Esophagus squamous epithelium (tissue), 5 donors: ENCODE data around the gene ACAA2. TPM values are rescaled to one million over a fixed set of nuclear protein-coding genes. Genes with fewer than 3 reads are reported as not detected.

Source experiments
- DNase-seq: peaks from one replicate; lab custom pipeline; 2025; lab: John Stamatoyannopoulos, UW
- H3K27ac ChIP-seq, 4 donors: fragments of 200-600 bp; sonication (generic); one replicate each; pipeline ENCODE4 v1.5.1; 2016 to 2019; ENCODE audit warnings: mild to moderate bottlenecking in 1 of 4
- H3K27me3 ChIP-seq, 4 donors: fragments of 200-600 bp; sonication (generic); 1 replicate in 3 of 4; 2 replicates in 1 of 4; pipeline versions ENCODE4 v1.5.1 to v1.6.0; 2017 to 2021; ENCODE audit warnings: antibody characterized with exemption in 1 of 4
- H3K36me3 ChIP-seq, 3 donors: fragments of 200-600 bp; sonication (generic); one replicate each; pipeline ENCODE4 v1.5.1; 2016 to 2019
- H3K4me1 ChIP-seq, 3 donors: fragments of 200-600 bp; sonication (generic); one replicate each; pipeline ENCODE4 v1.5.1; 2017 to 2019
- H3K4me3 ChIP-seq, 4 donors: fragments of 200-600 bp; sonication (generic); 1 replicate in 3 of 4; 2 replicates in 1 of 4; pipeline ENCODE4 v1.5.1; 2016 to 2019; ENCODE audit warnings: mild to moderate bottlenecking in 2 of 4, moderate library complexity in 1 of 4
- H3K9me3 ChIP-seq, 3 donors: fragments of 200-600 bp; sonication (generic); one replicate each; pipeline ENCODE4 v1.5.1; 2016 to 2019
- POLR2A ChIP-seq, 4 donors: fragments of 450-650 bp; IDR thresholded peaks; one replicate each; pipeline ENCODE4 v1.6.1; 2017; ENCODE audit warnings: antibody characterized with exemption in 4 of 4, mild to moderate bottlenecking in 4 of 4, moderate library complexity in 3 of 4
- WGBS, 2 donors: methylation state at CpG; one replicate each; pipeline ENCODE4 v1.1.5; 2018; 5-methylcytosine and 5-hydroxymethylcytosine counted together
- intact Hi-C: fragments of 100-400 bp; cut with DNase I; formaldehyde crosslinking; loops from one replicate; pipeline ENCODE4 v1.15.0; 2022
- total RNA-seq, 4 donors: library from RNA; depleted of rRNA; stranded (reverse); fragments of >200 nt; gene quantifications; one replicate each; pipeline ENCODE4 v1.1.0, GENCODE V29; 2016
- TF ChIP-seq, protein P1 (sequence below), 6 experiments: fragments of 450-650 bp in 4 of 6; fragments of 200-600 bp in 2 of 6; sonication (generic) in 2 of 6; IDR thresholded peaks; one replicate each; pipeline ENCODE4 v1.5.1; 2016 to 2019; ENCODE audit warnings: antibody characterized with exemption in 6 of 6, mild to moderate bottlenecking in 4 of 6, moderate library complexity in 4 of 6
- donor health status: DM: yes; HTN: yes; CAD: no.

Gene ACAA2
- total RNA-seq, 4 donors from 2014 or later, result 6.8 to 43.6 (median 15.9) TPM

GRCh38 chr18:49849331-49850217 is 36.2 kb upstream of the ACAA2 start:
- 51 to 54% methylated on average over 2 to 4 of the region's 14 CpGs for WGBS, 2 donors
- peaks cover 0 to 15% (median 10%) of the 10 kb centered on the region in 3 donors for H3K4me1 ChIP-seq
- H3K27ac ChIP-seq, result peak overlapping the region in 3 of 4 donors; percentile 70 to 85 (median 72)
- no peak overlapping the region for H3K4me3 ChIP-seq
- peaks cover 0 to 34% (median 0%) of the 10 kb centered on the region in 4 donors for H3K27me3 ChIP-seq
- H3K9me3 ChIP-seq, result no peaks in the 10 kb centered on the region
- intact Hi-C loops, result loop anchor here (10.0 kb wide), 1 partner anchor 335 kb away; no protein-coding TSS in a partner anchor
- no peak for DNase-seq
- H3K36me3 ChIP-seq, result peaks cover 0 to 49% (median 0%) of the 10 kb centered on the region in 3 donors
- TF ChIP-seq, protein P1, sequence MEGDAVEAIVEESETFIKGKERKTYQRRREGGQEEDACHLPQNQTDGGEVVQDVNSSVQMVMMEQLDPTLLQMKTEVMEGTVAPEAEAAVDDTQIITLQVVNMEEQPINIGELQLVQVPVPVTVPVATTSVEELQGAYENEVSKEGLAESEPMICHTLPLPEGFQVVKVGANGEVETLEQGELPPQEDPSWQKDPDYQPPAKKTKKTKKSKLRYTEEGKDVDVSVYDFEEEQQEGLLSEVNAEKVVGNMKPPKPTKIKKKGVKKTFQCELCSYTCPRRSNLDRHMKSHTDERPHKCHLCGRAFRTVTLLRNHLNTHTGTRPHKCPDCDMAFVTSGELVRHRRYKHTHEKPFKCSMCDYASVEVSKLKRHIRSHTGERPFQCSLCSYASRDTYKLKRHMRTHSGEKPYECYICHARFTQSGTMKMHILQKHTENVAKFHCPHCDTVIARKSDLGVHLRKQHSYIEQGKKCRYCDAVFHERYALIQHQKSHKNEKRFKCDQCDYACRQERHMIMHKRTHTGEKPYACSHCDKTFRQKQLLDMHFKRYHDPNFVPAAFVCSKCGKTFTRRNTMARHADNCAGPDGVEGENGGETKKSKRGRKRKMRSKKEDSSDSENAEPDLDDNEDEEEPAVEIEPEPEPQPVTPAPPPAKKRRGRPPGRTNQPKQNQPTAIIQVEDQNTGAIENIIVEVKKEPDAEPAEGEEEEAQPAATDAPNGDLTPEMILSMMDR (IDR thresholded peaks at IDR 0.05), result peak in 1 of 6 experiments; percentile 20
- no peak for TF ChIP-seq POLR2A (IDR thresholded peaks at IDR 0.05)

DNA sequence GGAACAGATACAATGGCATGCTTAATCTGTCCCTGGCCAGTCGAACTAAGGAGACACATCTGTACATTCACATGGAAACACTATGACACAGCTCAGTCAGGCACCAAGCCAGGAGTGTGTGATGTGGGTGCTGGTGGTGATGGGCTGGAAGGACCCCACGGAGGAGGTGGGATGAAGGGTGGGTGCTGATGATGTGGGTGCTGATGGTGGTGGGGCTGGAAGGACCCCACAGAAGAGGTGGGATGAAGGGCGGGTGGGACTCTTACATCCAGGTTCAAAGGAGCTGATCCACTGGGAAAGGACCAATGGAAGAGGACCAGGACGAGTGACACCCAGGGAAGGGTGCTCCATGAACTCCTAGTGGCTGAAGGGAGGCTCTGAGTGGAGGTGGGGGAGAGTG is 34.8 kb upstream of the ACAA2 start:
- Histone ChIP-seq H3K27ac (no peak overlapping the region), H3K4me3 (no peak overlapping the region), H3K9me3 (no peaks in the 10 kb centered on the region), H3K36me3 (peaks cover 0 to 45% (median 0%) of the 10 kb centered on the region in 3 donors), H3K4me1 (peaks cover 0 to 15% (median 10%) of the 10 kb centered on the region in 3 donors), H3K27me3 (peaks cover 0 to 34% (median 0%) of the 10 kb centered on the region in 4 donors)
- DNase-seq, result no peak
- intact Hi-C loops, result no loop called here
- TF ChIP-seq, protein P1 (IDR thresholded peaks at IDR 0.05), result no peak
- no peak for TF ChIP-seq POLR2A (IDR thresholded peaks at IDR 0.05)
- WGBS, 2 donors, result 68 to 87% methylated on average over 2 to 4 of the region's 4 CpGs

DNA sequence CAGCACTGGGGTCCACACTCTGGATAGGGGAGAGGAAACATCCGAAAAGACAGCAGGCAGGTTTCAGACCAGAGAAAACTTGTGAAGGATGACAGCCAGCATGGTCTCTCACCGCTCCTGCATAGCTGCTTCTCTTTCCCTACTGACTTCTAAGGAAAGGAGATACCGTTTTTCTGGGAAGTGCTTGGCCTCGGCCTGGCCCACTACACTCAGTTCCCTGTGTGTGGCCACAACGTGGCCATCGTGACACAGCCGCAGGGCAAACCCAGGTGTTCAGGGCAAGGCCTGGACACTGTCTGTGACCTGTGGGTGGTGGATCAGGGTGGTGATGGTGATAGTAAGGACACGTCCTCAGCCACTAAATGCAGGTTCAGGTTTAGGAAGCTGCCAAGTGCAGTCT is 34.2 kb upstream of the ACAA2 start:
- Histone ChIP-seq H3K9me3 (no peaks in the 10 kb centered on the region), H3K4me1 (peaks cover 0 to 15% (median 10%) of the 10 kb centered on the region in 3 donors), H3K27me3 (peaks cover 0 to 34% (median 0%) of the 10 kb centered on the region in 4 donors), H3K36me3 (peaks cover 0 to 45% (median 0%) of the 10 kb centered on the region in 3 donors), H3K4me3 (no peak overlapping the region), H3K27ac (no peak overlapping the region)
- intact Hi-C loops, result no loop called here
- no peak for DNase-seq
- TF ChIP-seq, protein P1 (IDR thresholded peaks at IDR 0.05), result no peak
- TF ChIP-seq POLR2A (IDR thresholded peaks at IDR 0.05), result no peak
- WGBS, 2 donors, result 92 to 96% methylated on average over 4 to 5 of the region's 8 CpGs

GRCh38 chr18:49846718-49847470 is 33.6 kb upstream of the ACAA2 start:
- Histone ChIP-seq H3K9me3 (no peaks in the 10 kb centered on the region), H3K27ac (no peak overlapping the region), H3K4me1 (peaks cover 0 to 15% (median 10%) of the 10 kb centered on the region in 3 donors), H3K27me3 (peaks cover 0 to 34% (median 0%) of the 10 kb centered on the region in 4 donors), H3K36me3 (peaks cover 0 to 42% (median 0%) of the 10 kb centered on the region in 3 donors), H3K4me3 (no peak overlapping the region)
- no peak for DNase-seq
- WGBS, 2 donors, result 80 to 81% methylated on average over 5 to 10 of the region's 10 CpGs
- intact Hi-C loops, result no loop called here
- TF ChIP-seq, protein P1 (IDR thresholded peaks at IDR 0.05), result no peak
- no peak for TF ChIP-seq POLR2A (IDR thresholded peaks at IDR 0.05)
